Panc1 (cell line): ENCODE measurements around the gene NPAS3. TPM values are rescaled to one million over a fixed set of nuclear protein-coding genes. Genes with fewer than 3 reads are reported as not detected.

Experiments
- ATAC-seq: fragments of 200-7000 bp; cut with Tn5 transposase; 2 replicates; pipeline ENCODE4 v1.9.1; 2020; ENCODE audit warnings: mild to moderate bottlenecking, moderate library complexity
- BruUV-seq: library from RNA; stranded (reverse); fragments of 400-500 nt; replicated peaks from 2 replicates; lab custom pipeline; 2021; lab: Mats Ljungman, UMichigan
- CTCF ChIA-PET: fragments of 300-600 bp; sonication (Branson Sonifier 250); formaldehyde crosslinking; loops from one replicate; lab custom pipeline; 2022; ENCODE audit warnings: antibody characterized with exemption; lab: Charles Lee
- POLR2A ChIA-PET: fragments of 300-600 bp; sonication (Branson Sonifier 250); formaldehyde crosslinking; loops from one replicate; lab custom pipeline; 2022; ENCODE audit warnings: antibody characterized with exemption; lab: Charles Lee
- DNase-seq: peaks from one replicate; pipeline ENCODE4 v3.0.0-alpha.2; 2010; ENCODE audit warnings: low read depth, low spot score
- H3K27ac ChIP-seq: 2 replicates; pipeline ENCODE4 v1.5.1; 2011; ENCODE audit warnings: mild to moderate bottlenecking, low read length, inconsistent platforms
- H3K27me3 ChIP-seq: fragments of 200-500 bp; sonication (Bioruptor generic); 2 replicates; pipeline ENCODE4 v1.6.0; 2014; ENCODE audit warnings: low read length, inconsistent platforms; ENCODE audit not compliant: control insufficient read depth, insufficient read depth
- H3K36me3 ChIP-seq: fragments of 200-500 bp; sonication (Bioruptor generic); 2 replicates; pipeline ENCODE4 v1.5.1; 2014; ENCODE audit warnings: inconsistent platforms, mild to moderate bottlenecking, low read length, moderate library complexity; ENCODE audit not compliant: control insufficient read depth, insufficient read depth
- H3K4me1 ChIP-seq: 2 replicates; pipeline ENCODE4 v1.5.1; 2011; ENCODE audit warnings: inconsistent platforms, mild to moderate bottlenecking, low read length, moderate library complexity; ENCODE audit not compliant: control insufficient read depth, insufficient read depth
- H3K4me3 ChIP-seq, 2 experiments: 2 replicates each; pipeline ENCODE4 v1.5.1; 2011 to 2012; ENCODE audit warnings: low read depth in 2 of 2, low read length in 2 of 2, mild to moderate bottlenecking in 2 of 2, inconsistent platforms in 1 of 2, moderate library complexity in 1 of 2
- H3K9me3 ChIP-seq: fragments of 200-500 bp; sonication (Bioruptor generic); 2 replicates; pipeline ENCODE4 v1.5.1; 2014; ENCODE audit warnings: low read depth, mild to moderate bottlenecking, inconsistent platforms, low read length, moderate library complexity; ENCODE audit not compliant: control insufficient read depth, insufficient read depth
- CTCF ChIP-seq: fragments of 450-650 bp; IDR thresholded peaks from 2 replicates; pipeline ENCODE4 v1.5.1; 2017; ENCODE audit warnings: mild to moderate bottlenecking
- POLR2AphosphoS5 ChIP-seq: IDR thresholded peaks from 2 replicates; pipeline ENCODE4 v1.6.1; 2012; ENCODE audit warnings: mild to moderate bottlenecking, low read depth, low read length, moderate library complexity
- REST ChIP-seq, 2 experiments: IDR thresholded peaks; 2 replicates each; pipeline ENCODE4 v1.6.1; 2011 to 2012; ENCODE audit warnings: low read depth in 2 of 2, control low read depth in 1 of 2, low read length in 1 of 2, mild to moderate bottlenecking in 1 of 2, moderate library complexity in 1 of 2; ENCODE audit not compliant: insufficient read depth in 1 of 2
- SIN3A ChIP-seq: IDR thresholded peaks from 2 replicates; pipeline ENCODE4 v1.6.1; 2012; ENCODE audit warnings: low read depth, mild to moderate bottlenecking, low read length, moderate library complexity, borderline replicate concordance; ENCODE audit not compliant: insufficient read depth
- TCF7L2 ChIP-seq: IDR thresholded peaks from 2 replicates; pipeline ENCODE4 v1.6.1; 2011; ENCODE audit warnings: mild to moderate bottlenecking, low read depth, low read length, inconsistent platforms
- in situ Hi-C: cut with HindIII; loops from 2 replicates; pipeline ENCODE4 v1.10.0; 2016; ENCODE audit warnings: low sequenced_read_pairs, low pct_unique_long_range_greater_than_20kb
- intact Hi-C: fragments of 100-400 bp; cut with micrococcal nuclease; formaldehyde crosslinking; loops from one replicate; pipeline ENCODE4 v1.10.0; 2022; ENCODE audit not compliant: unreplicated experiment
- total RNA-seq: library from RNA; stranded (reverse); gene quantifications from one replicate; pipeline ENCODE4 v1.2.1, GENCODE V29; 2021; ENCODE audit not compliant: unreplicated experiment

NPAS3 gene
- total RNA-seq, 1 experiment from 2014 or later, result 0.23 TPM

- intact Hi-C loops, result no loop called here
- ATAC-seq (no peak), DNase-seq (no peak)
- Histone ChIP-seq H3K36me3 (no peaks in the 10 kb centered on the region), H3K27ac (no peak overlapping the region), H3K9me3 (no peaks in the 10 kb centered on the region), H3K4me1 (no peaks in the 10 kb centered on the region), H3K27me3 (no peaks in the 10 kb centered on the region), H3K4me3 (no peak overlapping the region)
- in situ Hi-C loops, result no loop called here
- no TSS peak for BruUV-seq
- TF ChIP-seq REST (IDR thresholded peaks at IDR 0.05; ENCODE audit: insufficient read depth in 1 of 2, low read depth in 2 of 2, low read length in 1 of 2) (no peak), POLR2AphosphoS5 (no peak), SIN3A (no peak), TCF7L2 (no peak), CTCF (no peak)
- POLR2A ChIA-PET, result no interaction called here
- CTCF ChIA-PET, result no interaction called here
Measured at GRCh38 chr14:33376510-33376909, 437.8 kb downstream of the NPAS3 start.

- no peaks in the 10 kb centered on the region for H3K9me3 ChIP-seq
- POLR2A ChIA-PET, result no interaction called here
- CTCF ChIA-PET, result no interaction called here
- intact Hi-C loops, result no loop called here
- ATAC-seq (no peak), DNase-seq (no peak)
- no peaks in the 10 kb centered on the region for H3K36me3 ChIP-seq
- no peaks in the 10 kb centered on the region for H3K4me1 ChIP-seq
- no peak overlapping the region for H3K4me3 ChIP-seq
- H3K27ac ChIP-seq, result no peak overlapping the region
- no TSS peak for BruUV-seq
- TF ChIP-seq TCF7L2, result no peak
- TF ChIP-seq POLR2AphosphoS5, result no peak
- no peak for TF ChIP-seq REST (IDR thresholded peaks at IDR 0.05; ENCODE audit: insufficient read depth in 1 of 2, low read depth in 2 of 2, low read length in 1 of 2)
- TF ChIP-seq SIN3A, result no peak
- TF ChIP-seq CTCF, result no peak
- no peaks in the 10 kb centered on the region for H3K27me3 ChIP-seq
- in situ Hi-C loops, result no loop called here
Measured at GRCh38 chr14:33377596-33378390, 439.1 kb downstream of the NPAS3 start.
